ENCODE data around the gene PRDM11.

The PRDM11 gene

GRCh38 chr11:45266676-45267020, 120.2 kb downstream of the PRDM11 start:
- DNase-seq = no peak

GRCh38 chr11:45267052-45267451, 120.6 kb downstream of the PRDM11 start:
- peak in 1 of 2 experiments; percentile 29 for DNase-seq

GRCh38 chr11:45267652-45268299, 121.3 kb downstream of the PRDM11 start:
- no peak for DNase-seq

GRCh38 chr11:45269678-45270077, 123.2 kb downstream of the PRDM11 start:
- no peak for DNase-seq

GRCh38 chr11:45270946-45271716, 124.7 kb downstream of the PRDM11 start:
- DNase-seq = no peak

- DNase-seq = no peak
These were observed 126.3 kb downstream of the PRDM11 start for GRCh38 chr11:45272701-45273100.

DNA sequence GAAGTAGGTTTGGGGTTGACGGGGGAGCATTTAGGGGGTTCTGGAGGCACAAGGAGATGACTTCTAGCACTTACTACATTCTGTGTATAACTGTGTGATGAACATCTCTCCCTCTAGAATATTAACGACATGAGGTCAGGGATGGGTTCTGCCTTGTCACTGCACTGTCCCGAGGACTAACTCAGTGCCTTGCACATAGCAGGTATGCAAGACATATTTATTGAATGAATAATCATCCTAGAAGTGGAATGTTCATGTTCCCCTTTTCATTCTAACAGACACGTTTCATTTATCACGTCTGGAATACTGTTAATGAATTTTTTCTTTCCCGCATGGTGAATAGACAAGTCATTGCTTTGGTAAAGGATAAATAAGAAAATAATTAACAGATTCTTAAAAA, 127.1 kb downstream of the PRDM11 start:
- DNase-seq = no peak

DNA sequence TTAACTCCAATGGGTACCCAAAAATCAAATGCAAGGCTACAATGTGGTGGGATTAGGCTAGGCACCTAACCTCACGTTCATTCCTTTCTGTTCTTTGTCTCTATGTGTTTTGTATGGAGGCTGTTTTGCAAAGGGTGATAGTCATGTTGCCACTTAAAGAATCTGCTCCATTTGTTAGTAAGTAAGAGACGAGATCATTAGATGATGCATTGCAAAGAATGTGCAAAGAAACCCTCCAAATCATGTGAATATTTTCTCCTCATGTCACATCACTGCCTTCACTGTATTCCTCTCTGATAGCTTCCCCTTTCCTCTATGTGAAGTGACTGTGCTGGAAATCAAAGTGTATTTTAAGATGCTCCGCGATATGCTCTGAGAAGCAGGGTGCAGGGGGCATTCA, 127.8 kb downstream of the PRDM11 start:
- DNase-seq = no peak

- no peak for DNase-seq
These were observed 129.4 kb downstream of the PRDM11 start for GRCh38 chr11:45275828-45276227.

- no peak for DNase-seq
These were observed 132.3 kb downstream of the PRDM11 start for GRCh38 chr11:45278714-45279113.

GRCh38 chr11:45279645-45280044, 133.2 kb downstream of the PRDM11 start:
- DNase-seq = no peak

- peak in 1 of 2 experiments; percentile 15 for DNase-seq
These were observed 134.0 kb downstream of the PRDM11 start for GRCh38 chr11:45280449-45280848.

GRCh38 chr11:45282081-45282480, 135.6 kb downstream of the PRDM11 start:
- DNase-seq = no peak
